NCI-H1092 treated with DMSO at 0.1 percent for 48 hours (cell line): ENCODE measurements around the gene KLC4.

Source experiments
- DNase-seq: peaks from one replicate; lab custom pipeline; 2025; lab: John Stamatoyannopoulos, UW

Gene KLC4

DNA sequence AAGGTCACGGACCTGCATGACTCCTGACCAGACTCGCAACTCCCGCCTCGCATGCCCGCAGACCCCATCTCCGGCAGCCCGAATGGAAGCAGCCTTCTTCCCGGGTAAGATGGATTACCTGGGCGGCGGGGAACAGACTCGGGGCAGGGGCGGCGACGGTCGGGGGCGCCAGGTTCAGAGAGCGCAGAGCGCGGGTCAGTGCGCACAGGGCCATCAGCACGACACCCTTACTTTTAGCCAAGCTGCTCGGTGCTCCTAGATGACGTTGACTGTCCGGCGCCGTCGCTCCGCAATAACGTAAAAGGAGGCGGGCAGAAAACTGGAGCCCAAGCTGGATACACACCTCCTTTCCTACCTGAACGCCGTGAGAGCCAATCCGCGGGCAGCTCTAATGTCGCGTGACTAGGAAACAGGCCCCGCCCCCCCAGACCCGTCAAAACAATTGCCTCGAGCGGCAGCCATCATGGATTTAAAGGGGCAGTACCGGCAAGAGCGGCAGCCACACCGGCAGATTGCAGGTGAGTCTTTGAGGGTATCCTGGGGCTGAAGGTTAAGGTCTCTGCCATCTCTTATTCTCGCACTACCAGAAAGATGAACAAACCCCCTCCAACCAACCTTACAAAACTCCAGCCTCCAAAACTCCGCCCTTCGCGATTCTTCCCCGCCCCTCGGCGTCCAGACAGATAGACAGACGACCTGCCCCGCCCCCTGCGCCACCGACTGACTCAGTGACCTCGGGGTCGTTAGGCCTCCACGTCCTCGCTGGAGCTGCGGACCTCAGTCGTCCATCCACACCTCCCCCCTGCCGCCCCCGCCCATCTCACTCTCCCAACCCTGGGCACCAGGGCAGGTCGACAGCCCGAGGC is at the start of gene KLC4, which contains the start of gene MRPL2:
Gene KLC4, plus strand, starts transcription at position 464 of the 866 bp plus-strand sequence. CDS start 1,705 bp downstream, outside the sequence.
Gene MRPL2, minus strand, starts transcription at position 267 of the 866 bp plus-strand sequence. Its CDS starts 53 bp downstream, at position 214.
- DNase-seq, result peak; percentile 100

GRCh38 chr6:43011207-43011606 is 48.2 kb upstream of the KLC4 start:
- DNase-seq, result no peak

- no peak for DNase-seq
Observed at GRCh38 chr6:43012364-43012763, 47.1 kb upstream of the KLC4 start.

DNA sequence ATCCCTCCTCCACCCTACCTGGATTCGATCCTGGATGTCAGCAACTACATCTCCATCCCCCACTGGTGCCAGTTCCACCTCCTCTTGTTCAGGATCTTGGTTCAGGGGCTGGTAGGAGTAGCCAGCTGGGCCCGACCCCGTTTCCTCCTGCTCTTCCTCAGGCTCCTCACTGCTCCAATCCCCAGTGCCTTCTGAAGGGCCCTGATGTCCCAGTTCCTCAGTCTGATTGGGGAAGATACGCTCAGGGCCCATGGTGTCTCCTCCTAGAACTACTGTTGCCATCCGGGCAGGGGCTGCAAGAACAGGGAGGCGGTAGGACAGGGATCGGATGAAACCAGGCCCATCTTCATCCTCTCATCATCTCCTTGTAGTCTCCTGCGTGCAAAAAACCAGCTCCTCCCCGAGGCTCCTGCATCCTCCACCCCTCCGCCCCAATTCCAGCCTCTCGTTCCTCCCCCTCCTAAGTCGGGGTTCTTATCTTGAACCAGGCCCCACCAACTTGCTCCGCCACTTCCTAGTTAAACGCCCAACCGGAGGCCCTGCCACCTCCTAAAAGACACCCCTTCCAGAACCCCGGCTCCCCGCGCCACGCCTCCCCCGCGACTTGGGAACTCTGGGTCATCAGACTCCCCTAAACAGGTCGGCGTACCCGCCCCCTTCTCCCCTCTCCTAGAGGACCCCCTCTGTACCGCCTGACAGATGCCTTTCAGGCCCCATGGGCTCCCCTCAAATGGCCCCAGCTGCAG is 46.2 kb upstream of the KLC4 start:
- DNase-seq, result peak; percentile 72

DNA sequence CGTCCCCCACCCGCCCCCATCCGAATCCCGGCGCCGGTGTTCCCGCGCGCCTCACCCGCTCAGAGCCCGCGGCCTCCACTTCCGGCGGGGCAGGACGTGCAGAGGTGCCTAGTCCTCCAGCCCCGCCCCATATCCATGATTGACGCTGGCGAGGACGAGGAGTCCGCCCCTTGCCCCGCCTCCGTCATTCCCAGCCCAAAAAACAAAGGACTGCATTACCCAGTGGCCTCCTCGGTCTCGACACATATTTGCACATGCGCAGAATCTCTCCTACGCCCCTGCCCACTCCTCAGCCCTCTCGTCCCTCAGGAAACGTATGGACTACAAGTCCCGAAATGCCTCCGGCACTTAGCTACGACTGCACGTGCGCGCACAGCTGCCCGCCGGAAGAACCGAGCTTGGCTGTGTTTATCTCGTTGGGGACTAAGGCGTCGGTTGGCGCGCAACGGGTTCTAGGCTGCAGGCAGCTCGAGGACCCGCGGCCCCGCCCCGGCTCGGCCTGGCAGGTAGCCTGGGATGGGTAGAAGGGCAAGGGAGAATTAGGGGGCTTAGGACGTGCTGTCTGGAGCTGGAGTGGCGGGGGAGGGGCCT is 45.5 kb upstream of the KLC4 start, which contains the start of the genes KLHDC3 and MEA1:
Gene KLHDC3, plus strand, starts transcription at position 407 of the 591 bp plus-strand sequence. CDS start 2,944 bp downstream, outside the sequence.
Gene MEA1, minus strand, starts transcription at position 104 of the 591 bp plus-strand sequence. CDS start 133 bp downstream, outside the sequence.
- peak; percentile 100 for DNase-seq

- DNase-seq, result no peak
Observed at GRCh38 chr6:43014434-43014909, 45.0 kb upstream of the KLC4 start.

GRCh38 chr6:43016176-43016942 is 43.1 kb upstream of the KLC4 start:
- DNase-seq, result no peak

DNA sequence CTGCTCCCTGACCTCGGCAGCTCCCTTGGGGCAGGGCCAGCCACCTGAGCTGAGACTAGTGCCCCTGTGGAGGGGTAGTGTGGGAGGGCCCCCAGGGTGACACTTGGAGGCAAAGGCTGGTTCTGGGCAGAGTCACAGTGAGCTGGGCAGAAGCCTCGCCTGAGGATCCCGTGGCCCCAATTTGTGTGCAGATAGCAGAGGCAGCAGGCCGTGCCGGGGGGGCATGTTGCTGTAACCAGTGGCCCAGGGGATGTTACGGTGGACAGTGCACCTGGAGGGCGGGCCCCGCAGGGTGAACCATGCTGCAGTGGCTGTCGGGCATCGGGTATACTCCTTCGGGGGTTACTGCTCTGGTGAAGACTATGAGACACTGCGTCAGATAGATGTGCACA is 42.5 kb upstream of the KLC4 start:
- no peak for DNase-seq

GRCh38 chr6:43019152-43019551 is 40.3 kb upstream of the KLC4 start:
- DNase-seq, result no peak

DNA sequence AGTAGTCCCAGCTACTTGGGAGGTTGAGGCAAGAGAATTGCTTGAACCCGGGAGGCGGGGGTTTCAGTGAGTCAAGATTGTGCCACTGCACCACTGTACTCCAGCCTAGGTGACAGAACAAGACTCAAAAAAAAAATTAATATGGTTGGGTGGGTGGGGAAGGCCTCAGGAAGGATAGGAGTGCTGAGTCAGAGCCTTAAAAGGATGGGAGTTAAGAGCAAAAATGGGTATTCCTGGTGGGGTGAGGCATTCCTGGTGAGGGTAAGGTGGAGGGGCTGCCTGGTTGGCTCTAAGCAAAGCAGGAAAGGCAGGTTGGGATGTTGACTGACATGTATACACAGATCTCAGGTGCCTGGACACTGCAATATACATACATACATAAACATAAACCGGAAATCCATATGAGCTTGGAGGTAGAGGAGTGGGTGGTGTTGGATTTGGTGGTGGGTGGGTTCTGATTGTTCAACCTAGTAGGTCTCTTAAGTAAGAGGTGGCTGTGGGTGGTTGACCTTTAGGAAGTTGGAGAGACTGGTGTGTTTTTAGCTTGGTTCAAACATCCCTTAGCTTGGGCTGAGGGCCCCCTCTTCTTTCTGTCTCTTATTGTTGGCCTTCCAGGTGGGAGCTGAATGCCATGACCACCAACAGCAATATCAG is 39.3 kb upstream of the KLC4 start:
- DNase-seq, result no peak

DNA sequence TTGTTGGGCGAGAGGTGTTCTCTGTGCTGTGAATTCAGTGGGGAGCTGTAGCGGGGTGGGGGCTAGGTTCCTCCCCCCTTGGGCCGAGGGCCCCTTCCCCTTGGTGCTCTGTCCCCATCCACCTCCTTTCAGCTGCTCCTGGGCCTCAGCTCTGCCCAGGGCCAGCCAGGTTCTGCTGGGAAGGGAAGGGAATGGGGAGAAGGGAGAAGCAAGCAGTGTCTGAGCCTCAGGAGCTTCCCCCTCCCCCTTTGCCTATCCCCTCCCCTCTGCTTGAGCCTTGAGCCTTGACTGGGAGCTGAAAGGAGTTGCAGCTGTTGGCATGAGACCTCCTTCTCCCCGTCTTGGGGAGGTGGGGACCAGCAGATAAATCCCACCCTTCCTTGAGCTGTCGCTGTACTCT is 38.6 kb upstream of the KLC4 start:
- no peak for DNase-seq

GRCh38 chr6:43021270-43022047 is 38.0 kb upstream of the KLC4 start, which contains the start of gene RRP36:
TSS of gene RRP36 (plus strand) at chr6:43021623. CDS start at chr6:43021655, 32 bp downstream.
- peak; percentile 67 for DNase-seq

DNA sequence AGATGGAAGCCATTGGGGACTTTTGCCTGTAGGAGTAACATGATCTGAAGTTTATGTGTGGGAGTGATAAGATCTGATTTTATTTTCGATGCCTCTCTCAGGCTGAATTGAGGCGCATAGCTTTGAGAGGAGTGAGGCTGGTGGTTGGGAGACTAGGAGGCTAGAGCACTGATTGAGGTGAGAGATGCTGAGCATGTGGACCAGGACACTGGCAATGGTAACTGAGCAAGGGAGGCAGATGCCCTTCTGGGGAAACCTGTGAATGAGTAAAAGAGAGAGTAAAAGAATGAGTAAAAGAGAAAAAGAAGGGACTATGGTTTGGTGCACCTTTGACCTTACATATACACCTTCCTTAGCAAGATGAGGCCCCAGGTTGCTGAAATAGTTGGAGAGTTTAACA is 35.0 kb upstream of the KLC4 start:
- no peak for DNase-seq

DNA sequence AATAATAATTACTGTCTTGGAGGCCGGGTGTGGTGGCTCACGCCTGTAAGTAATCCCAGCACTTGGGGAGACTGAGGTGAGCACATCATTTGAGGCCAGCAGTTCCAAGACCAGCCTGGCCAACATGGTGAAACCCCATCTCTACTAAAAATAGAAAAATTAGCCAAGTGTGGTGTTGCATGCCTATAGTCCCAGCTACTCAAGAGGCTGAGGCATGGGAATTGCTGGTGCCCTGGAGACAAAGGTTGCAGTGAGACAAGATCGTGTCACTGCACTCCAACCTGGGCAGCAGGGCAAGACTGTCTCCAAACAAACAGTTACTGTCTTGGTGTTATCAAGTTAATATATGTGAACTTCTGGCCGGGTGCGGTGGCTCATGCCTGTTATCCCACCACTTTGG is 33.1 kb upstream of the KLC4 start:
- no peak for DNase-seq

- no peak for DNase-seq
Observed at GRCh38 chr6:43029120-43029519, 30.3 kb upstream of the KLC4 start.

- DNase-seq, result no peak
Observed at GRCh38 chr6:43032326-43032725, 27.1 kb upstream of the KLC4 start.

GRCh38 chr6:43033496-43034189 is 25.8 kb upstream of the KLC4 start:
- DNase-seq, result no peak

GRCh38 chr6:43034190-43034525 is 25.3 kb upstream of the KLC4 start:
- no peak for DNase-seq

- no peak for DNase-seq
Observed at GRCh38 chr6:43035495-43036194, 23.8 kb upstream of the KLC4 start.
